Prostate gland (tissue), 2 donors: ENCODE data around the gene MBOAT2.

ENCODE experiments used
- POLR2AphosphoS5 ChIP-seq: sonication (generic); formaldehyde crosslinking; IDR thresholded peaks from one replicate; pipeline ENCODE4 v1.6.1; 2017; ENCODE audit warnings: antibody characterized with exemption
- TF ChIP-seq, protein P1 (sequence below), 4 experiments: fragments of 200-600 bp in 2 of 4; fragments of 450-650 bp in 2 of 4; sonication (generic) in 2 of 4; IDR thresholded peaks; 1 replicate in 3 of 4; 2 replicates in 1 of 4; pipeline ENCODE4 v1.5.1; 2016 to 2019; ENCODE audit warnings: antibody characterized with exemption in 4 of 4, mild to moderate bottlenecking in 2 of 4, moderate library complexity in 2 of 4

- TF ChIP-seq POLR2AphosphoS5, result no peak
- TF ChIP-seq, protein P1, sequence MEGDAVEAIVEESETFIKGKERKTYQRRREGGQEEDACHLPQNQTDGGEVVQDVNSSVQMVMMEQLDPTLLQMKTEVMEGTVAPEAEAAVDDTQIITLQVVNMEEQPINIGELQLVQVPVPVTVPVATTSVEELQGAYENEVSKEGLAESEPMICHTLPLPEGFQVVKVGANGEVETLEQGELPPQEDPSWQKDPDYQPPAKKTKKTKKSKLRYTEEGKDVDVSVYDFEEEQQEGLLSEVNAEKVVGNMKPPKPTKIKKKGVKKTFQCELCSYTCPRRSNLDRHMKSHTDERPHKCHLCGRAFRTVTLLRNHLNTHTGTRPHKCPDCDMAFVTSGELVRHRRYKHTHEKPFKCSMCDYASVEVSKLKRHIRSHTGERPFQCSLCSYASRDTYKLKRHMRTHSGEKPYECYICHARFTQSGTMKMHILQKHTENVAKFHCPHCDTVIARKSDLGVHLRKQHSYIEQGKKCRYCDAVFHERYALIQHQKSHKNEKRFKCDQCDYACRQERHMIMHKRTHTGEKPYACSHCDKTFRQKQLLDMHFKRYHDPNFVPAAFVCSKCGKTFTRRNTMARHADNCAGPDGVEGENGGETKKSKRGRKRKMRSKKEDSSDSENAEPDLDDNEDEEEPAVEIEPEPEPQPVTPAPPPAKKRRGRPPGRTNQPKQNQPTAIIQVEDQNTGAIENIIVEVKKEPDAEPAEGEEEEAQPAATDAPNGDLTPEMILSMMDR (IDR thresholded peaks at IDR 0.05), result no peak
Measured at GRCh38 chr2:8885449-8886201, 117.9 kb downstream of the MBOAT2 start.
